HL-60 (cell line): ENCODE measurements around the gene CD69.

Experiments
- DNase-seq, 2 experiments: peaks; one replicate each; pipeline ENCODE4 v3.0.0-alpha.2; 2010 to 2020; ENCODE audit warnings: low read depth in 1 of 2, low spot score in 1 of 2
- H3K27ac ChIP-seq: fragments of 250-450 bp; sonication (Bioruptor Pico); replicated peaks from 2 replicates; pipeline ENCODE4 v1.5.1; 2020; ENCODE audit warnings: mild to moderate bottlenecking, moderate library complexity
- H3K27me3 ChIP-seq: fragments of 250-450 bp; sonication (Bioruptor Pico); 2 replicates; pipeline ENCODE4 v1.5.1; 2021; ENCODE audit warnings: mild to moderate bottlenecking, moderate library complexity; ENCODE audit not compliant: insufficient read depth, poor library complexity, severe bottlenecking
- H3K4me3 ChIP-seq: replicated peaks from 2 replicates; pipeline ENCODE4 v1.5.1; 2011; ENCODE audit warnings: mild to moderate bottlenecking, control low read depth, low read length; ENCODE audit not compliant: insufficient read depth
- CTCF ChIP-seq: IDR thresholded peaks from one replicate; pipeline ENCODE4 v1.5.1; 2011; ENCODE audit warnings: low read length, control low read depth, inconsistent platforms; ENCODE audit not compliant: insufficient read depth
- GABPA ChIP-seq: IDR thresholded peaks from 2 replicates; pipeline ENCODE4 v1.6.1; 2012; ENCODE audit warnings: low read depth
- POLR2AphosphoS5 ChIP-seq: IDR thresholded peaks from 2 replicates; pipeline ENCODE4 v1.6.1; 2012; ENCODE audit warnings: low read depth
- REST ChIP-seq: IDR thresholded peaks from 2 replicates; pipeline ENCODE4 v1.6.1; 2012; ENCODE audit warnings: low read depth; ENCODE audit not compliant: insufficient replicate concordance
- SPI1 ChIP-seq: IDR thresholded peaks from 2 replicates; pipeline ENCODE4 v1.6.1; 2012; ENCODE audit warnings: low read depth, mild to moderate bottlenecking, borderline replicate concordance

CD69 gene

GRCh38 chr12:9753073-9753472 lies 7.6 kb downstream of the CD69 start:
- Histone ChIP-seq H3K4me3 (no peak overlapping the region), H3K27me3 (no peaks in the 10 kb centered on the region), H3K27ac (no peak overlapping the region)
- no peak for DNase-seq
- TF ChIP-seq CTCF (no peak), SPI1 (no peak), POLR2AphosphoS5 (no peak), REST (no peak), GABPA (no peak)

- Histone ChIP-seq H3K27ac (no peak overlapping the region), H3K4me3 (no peak overlapping the region), H3K27me3 (no peaks in the 10 kb centered on the region)
- no peak for DNase-seq
- no peak for TF ChIP-seq POLR2AphosphoS5
- no peak for TF ChIP-seq REST
- TF ChIP-seq CTCF, result no peak
- no peak for TF ChIP-seq SPI1
- TF ChIP-seq GABPA, result no peak
Measured at GRCh38 chr12:9752145-9752933, 8.4 kb downstream of the CD69 start.

GRCh38 chr12:9751204-9752144 lies 9.2 kb downstream of the CD69 start:
- no peak overlapping the region for H3K4me3 ChIP-seq
- TF ChIP-seq POLR2AphosphoS5, result no peak
- TF ChIP-seq CTCF, result peak; percentile 27
- no peak for TF ChIP-seq REST
- TF ChIP-seq SPI1, result no peak
- no peak for TF ChIP-seq GABPA
- no peaks in the 10 kb centered on the region for H3K27me3 ChIP-seq
- peak; percentile 41 for DNase-seq
- peak overlapping the region; percentile 20; the same call in 1 of the 2 replicates for H3K27ac ChIP-seq
